Stimulated activated CD4-positive, alpha-beta T cell treated with anti-CD3 and anti-CD28 coated beads, Interleukin-2, amount 100 ng/mL, for 48 hours (primary cell): ENCODE data around the gene SIK3.

Source experiments
- DNase-seq, 2 donors: peaks; one replicate each; pipeline ENCODE4 v3.0.0-alpha.2; 2020

SIK3 gene

DNA sequence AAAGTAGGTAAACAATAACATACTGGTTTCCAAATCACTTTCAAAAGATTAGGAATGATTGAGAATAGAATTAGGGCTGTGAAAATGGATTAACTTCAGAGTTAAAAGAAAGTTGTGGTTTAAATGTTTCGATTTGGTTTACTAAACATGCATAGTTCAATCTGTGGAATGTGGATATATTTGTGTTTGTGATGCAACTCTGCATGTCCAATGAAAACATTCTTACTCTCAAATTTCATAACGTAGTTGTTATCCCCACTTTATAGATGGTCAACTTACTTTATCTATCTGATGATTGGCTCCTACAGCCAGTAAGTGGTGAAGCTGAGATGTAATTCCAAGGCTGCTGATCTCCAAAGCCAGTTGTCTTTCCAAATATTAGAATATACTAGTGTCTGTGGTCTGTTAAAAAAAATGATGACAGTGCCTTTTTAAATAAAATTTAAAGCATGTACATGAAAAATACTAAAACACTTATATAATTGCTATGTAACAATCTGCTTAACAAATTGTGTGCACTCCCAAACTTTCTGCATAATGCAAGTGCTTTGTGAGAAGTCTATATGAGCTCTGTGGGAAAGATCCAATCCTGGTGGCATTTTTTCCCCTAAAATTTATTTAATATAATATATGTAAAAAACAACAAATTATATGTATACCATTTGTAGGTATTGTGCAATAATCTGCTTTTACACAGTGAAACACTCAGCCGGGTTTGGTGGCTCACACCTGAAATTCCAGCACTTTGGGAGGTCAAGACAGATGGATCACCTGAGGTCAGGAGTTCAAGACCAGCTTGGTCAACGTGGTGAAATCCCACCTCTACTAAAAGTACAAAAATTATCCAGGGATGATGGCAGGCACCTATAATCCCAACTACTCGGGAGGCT, 9.7 kb upstream of the SIK3 start:
- DNase-seq: no peak

DNA sequence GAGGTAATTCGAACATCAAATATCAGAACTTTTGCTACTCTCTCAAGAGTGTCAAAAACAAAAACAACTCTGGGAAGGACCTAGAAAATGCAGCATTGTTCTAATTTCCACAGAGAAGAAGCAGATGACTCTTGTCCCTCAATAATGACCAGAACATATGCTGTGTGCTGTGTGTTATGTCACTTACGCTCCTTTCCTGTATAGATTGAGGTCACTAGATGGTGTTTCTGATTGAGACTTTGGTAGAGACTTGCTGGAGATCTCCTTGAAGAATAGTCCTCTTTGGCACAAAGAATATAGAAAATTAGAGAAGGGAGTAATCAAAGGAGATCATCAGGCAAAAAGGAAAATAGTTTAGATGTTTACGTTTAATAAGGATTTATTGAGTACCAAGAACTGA, 2.3 kb upstream of the SIK3 start:
- DNase-seq: no peak

DNA sequence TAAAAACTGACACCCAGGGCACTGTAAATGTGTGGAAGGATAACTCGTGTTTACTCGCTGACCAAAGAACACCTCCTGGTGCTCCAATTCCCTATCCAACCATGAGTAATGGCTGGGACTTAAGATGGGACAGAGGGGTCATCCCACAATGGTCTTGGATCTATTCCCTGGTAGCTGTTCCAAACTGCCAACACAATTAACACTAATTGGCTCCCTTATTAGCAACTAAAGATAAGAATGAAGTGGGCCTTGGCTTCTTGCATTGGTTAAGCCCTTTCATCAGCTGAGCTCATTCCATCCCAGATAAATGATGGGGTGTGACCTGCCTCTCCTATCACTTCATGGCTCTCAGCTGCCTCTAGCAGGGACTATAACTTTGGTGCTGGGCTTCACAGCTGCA, 1.5 kb upstream of the SIK3 start:
- DNase-seq: no peak

DNA sequence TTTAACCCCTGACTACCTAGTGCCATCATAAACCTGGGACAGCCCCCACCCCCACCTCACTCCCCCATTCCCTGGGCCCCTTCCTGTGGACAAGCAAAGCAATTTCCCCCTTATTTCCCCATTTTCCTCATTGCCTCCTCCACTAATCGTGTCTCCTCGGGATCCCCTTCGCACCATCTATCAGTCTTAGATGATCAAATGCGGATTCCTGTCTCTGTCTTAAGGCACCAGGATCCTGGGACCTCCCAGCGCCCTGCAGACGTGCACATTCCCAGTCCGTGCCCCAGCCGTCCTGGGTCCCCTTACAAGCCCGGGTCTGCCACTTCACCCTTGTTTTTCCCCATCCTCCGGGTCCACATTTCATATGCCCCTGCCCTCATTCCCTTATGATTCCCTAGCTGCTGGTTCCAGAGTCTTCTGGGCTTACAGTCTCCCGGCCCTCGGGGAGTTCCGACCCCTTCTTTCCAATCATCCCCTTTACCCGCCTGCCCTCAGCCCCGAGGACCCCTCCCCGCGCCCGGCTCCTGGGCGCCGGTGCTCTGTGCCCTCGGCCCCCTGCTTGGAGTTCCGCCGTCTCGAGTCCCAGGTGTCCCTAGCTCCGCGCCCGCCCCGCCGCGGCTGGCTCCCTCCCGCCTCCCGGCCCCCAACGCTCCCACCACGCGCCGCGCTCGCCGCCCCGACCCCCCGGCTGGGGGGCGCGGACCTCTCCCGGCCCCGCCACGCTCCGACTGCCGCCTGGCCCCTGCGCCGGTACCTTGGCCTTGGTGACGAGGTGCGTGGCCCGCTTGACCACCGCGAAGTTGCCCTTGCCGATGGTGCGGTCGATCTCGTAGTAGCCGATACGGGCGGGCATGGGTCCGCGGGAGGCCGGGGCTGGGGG, 599 bp downstream of the SIK3 start:
- DNase-seq: peak in 1 of 2 donors; percentile 17

DNA sequence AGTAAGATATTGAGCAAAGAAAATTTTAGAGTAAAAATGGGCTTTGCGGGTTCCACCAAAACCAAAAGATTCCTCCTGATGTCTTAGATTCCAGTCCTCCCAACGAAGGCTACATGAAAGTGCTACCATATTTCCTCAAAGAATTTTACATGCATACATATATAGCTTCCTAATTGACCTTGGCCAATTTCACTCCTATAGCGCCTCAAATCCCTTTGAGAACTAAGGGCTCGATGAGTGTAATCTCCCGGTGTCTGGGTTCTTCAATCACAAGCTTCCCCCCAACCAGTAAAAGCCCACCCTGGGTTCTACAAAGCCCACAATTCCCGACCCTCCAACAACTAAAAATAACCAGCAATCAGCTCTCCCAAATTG, 1.2 kb downstream of the SIK3 start:
- DNase-seq: no peak

DNA sequence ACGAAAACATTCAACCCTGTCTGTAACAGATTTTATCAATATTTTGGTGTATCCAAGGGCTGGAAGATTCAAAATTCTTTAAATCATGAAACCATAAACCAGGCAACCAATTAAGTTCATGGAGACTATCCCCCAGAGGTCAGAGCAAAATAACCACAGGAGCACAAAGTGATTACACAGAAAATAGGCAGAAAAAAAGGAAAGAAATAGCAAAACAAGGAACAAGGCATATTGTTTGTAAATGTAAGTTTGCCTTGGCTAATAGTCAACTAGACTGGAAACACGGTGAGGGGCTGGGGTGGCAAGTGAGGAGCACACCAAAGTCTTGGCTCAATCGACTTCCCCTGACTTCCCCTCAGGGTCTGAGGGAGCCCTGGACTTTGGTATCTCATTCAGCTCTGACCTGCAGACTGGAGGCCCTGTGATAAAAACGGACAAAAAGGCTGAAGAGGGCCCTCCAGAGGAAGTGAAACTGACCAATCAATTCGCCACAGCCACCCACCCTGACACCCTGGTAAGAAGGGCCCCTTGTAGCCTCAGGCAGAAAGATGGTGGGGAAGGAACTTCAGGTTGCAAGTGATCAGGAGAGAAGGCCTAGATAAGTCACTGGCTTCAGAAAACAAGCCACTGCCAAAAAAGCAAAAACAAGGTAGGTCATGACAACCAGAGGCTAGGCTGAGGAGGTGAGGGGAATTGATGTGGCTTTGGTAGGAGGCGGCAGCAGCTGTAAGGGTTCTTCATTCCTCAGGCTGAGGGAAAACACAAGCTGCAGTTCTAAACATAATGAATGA, 1.8 kb downstream of the SIK3 start:
- DNase-seq: no peak

DNA sequence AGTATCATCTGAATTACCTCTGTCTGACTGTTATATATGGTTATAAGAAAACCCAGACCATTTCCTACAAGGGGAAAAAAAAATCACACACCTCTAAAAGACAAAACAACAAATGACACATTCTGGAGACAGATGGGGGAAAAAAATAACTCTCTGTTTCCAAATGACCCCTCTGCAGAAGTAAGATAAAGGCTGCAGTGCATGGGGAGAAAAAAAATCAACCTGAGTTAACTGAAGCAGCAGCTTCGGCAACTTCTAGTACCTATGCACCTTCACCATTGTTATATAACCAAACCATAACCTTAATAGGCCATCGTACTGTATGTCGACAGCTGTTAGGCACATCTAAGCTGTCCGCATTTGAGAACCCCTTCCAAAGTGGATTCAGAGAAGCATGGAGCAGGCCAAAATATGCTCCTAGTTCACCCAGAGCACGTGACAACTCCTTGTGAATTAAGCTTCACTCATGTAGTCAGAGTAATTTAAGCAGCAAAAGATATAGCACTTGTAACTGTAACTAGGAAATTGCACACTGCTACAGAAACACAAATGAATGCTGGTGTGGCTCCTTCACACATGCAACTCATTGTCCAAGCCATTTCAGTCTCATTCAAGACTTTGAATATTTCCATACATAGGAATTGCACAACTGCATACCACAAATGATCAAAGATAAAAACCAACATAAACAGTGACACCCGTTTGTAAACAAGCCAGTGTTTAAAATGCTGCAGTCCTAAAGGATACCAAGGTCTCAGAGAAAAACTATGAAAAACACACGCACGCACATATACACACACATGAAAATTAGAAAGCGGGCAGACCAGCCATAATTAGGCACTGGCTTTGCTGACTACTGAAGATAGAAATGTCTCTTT, 2.7 kb downstream of the SIK3 start:
- DNase-seq: no peak

DNA sequence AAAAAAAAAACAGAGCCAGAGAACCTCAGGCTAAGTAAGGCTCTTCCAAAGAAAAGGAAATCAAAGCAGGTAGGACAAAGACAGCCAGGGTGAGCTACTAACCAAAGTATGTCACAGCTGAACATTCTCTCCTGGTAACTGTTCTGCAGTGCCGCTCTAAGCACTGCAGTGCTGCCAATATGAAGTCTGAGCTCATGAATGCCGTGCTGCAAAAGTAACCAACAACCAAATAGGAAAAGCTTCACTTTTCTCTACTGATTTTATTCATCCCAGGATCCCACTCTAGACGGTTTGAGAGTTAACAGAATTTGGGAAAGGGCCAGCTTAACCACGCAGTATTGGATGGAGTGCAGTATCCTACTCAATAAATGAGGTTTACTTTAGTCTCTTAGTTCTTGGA, 3.5 kb downstream of the SIK3 start:
- DNase-seq: no peak

DNA sequence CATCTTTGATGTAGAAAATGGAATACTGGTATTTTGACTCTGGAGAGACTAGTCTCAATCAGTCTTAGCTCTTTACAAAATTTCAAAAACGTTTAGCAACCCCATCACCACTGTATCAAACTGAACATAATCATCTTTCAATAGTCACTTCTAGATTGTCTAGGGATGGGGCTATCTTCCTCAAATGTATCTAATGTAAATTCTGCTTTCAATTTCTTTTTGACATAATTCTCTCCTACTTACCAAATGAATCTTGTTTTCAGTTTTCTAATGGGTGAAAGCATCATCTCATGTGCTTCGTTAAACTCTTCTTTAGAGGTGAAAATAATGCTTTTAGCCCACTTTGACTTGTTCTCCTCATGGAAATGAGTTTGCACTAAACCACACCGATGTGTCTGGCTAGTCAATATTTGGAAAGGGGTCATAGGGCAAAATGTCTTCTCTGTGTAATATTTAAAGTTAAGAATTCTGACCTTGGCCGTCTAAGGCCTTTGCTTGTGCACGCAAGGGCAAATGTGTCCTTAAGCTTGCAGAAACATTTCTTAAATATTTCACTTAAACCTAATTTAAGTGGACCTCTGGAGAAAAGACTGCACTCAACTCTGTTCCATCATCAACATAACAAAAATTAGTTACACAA, 5.2 kb downstream of the SIK3 start:
- DNase-seq: no peak

DNA sequence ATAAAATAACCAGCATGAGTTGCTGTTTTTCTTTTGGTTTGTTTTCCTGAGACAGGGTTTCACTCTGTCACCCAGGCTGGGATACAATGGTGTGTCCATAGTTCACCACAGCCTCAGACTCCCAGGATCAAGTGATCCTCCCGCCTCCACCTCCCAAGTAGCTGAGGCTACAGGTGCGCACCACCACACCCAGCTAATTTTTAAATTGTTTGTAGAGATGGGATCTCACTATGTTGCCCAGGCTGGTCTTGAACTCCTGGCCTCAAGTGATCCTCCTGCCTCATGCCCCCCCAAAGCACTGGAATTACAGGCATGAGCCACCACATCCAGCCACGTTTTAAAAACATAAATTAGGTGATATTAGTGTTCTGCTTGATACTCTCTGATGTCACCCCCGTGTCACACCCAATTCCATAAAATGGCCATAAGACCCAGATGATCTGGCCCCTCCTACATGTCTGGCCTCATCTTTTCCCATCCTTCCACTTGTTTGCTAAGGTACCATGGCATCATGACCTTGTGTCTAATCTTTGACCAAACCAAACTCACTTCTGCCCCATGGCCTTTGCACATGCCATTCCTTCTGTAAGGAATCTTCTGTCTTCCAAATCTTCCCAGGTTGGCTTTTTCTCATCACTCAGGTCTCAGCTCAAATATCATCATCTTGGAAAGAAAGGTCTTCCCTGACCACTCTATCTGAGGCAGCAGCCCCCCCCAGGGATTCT, 6.3 kb downstream of the SIK3 start:
- no peak for DNase-seq

DNA sequence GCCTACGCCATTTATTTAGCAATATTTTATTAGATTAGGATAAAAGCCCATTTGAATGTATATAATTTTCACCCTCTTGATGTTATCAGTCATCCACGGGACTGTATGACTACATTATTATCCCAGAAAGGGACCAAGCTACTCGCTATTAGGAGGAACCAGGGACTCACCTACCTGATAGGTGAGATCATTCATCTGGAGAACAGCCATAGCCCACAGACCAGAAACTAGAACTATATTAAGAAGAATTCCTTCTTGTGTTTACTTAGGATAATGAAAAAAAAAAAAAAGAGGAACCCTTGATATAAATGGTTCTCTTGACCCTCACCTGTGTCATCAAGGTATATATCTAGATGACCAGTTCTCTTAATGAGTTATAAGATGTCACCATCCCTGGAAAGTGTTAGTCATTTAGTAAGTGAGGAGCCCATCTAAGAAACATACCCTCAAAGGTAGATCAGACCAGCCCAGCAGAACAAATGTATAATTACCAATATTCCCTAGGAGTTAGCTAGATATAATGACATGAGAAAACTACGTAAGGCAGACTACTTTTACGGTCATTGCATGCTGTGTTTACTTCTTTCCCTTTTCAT, 8.0 kb downstream of the SIK3 start:
- DNase-seq: no peak

DNA sequence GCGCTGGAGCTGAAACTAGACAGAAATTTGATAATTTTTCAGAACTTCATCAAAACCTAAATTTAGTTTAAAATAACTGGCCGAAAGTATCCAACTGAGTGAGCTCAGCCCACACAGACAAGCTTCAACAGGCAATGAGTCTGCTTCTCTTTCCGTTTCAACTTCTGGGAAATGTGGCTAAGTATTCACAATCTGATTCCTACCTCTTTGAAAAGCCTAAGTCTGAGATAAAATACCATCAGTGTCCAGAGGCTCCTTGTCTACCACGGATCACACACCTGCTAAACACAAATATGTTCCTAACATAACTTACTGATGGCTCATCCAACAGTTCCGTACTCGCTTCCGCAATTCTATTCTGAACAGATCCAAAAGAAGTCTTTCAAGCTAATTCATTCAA, 8.5 kb downstream of the SIK3 start:
- DNase-seq: no peak

DNA sequence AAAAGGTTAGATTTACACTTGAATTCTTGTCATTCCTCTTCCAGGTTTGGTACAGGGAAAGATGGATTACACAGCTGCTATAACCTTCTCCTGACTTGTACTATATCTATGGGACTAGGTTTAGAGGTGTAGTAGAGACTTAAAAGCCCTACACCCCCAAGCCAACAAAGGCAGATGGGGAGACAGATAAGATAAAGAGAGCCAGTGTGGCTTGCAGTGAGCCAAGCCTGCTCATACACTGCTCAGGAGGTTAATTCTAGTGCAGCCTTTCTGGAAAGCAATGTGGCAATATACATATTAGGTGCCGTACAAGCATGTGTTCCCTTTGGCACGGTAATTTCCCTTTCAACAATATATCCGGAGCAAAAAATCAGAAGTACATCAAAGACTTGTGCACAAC, 10.8 kb downstream of the SIK3 start:
- no peak for DNase-seq

DNA sequence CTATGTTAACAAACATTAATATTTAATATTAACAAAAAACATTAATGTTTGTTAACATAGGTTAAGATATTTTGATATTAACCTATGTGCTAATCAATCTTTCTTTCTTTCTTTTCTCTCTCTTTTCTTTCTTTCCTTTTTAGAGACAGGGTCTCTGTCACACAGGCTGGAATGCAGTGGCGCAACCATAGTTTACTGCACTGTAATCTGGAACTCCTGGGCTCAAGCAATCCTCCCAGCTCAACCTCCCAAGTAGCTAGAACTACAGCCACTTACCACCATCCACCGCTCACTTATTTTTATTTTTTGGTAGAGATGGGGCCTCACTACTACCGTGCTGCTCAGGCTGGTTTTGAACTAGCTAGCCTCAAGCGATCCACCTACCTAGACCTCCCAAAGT, 13.2 kb downstream of the SIK3 start:
- DNase-seq: no peak

DNA sequence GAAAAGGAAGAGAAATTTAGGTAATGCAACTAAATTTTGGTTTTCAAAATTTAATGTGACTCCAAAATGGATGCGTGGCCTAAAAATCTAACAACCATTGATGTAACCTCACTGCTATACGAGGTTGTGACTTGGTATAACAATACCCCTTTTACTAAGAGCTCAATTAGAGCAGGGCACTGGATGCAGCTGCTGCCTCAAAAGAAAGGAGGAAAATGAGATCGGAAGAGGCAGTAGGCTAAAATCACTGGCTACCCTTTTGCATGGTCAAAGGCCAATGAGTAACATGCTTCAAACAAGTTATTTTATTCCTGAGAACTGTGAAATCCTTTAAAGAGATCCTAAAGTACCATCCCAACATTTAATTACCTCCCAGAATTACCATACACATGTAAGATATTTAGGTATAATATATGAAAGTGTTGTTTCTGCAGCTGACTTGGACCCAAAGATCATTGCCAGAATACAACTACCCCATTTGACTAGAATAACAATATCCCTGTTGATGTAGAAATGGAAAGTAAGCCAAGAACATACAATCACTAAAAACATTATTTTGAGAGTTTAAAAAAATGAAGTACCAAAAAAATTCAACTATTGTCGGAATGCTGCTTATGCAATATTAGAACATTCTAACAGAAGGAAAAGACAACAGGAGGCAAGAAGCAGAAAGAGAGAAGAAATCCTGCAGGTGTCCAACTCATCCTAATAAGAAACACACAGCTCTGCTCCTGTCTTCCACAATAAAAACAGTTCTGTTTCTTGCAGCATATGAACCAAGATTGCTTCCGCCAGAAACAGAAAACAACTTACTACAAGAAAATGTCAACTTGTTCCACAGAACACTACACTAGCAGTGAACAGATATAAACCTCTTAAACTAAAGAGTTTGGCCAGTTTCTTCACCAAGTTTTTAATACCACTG, 15.0 kb downstream of the SIK3 start:
- no peak for DNase-seq

DNA sequence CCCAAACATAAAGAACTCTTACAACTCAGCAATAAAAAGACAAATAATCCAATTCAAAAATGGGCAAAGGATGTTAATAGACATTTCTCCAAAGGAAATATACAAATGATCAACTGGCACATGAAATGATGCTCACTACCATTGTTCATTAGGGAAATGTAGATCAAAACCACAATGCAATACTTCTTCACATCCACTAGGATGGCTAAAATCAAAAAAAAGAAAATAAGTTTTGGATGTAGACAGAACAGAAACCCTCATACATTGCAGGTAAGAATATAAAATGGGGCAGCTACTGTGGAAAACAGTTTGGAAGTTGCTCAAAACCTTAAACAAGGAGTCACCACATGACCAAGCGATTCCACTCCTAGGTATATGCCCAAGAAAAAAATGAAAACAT, 16.3 kb downstream of the SIK3 start:
- no peak for DNase-seq

DNA sequence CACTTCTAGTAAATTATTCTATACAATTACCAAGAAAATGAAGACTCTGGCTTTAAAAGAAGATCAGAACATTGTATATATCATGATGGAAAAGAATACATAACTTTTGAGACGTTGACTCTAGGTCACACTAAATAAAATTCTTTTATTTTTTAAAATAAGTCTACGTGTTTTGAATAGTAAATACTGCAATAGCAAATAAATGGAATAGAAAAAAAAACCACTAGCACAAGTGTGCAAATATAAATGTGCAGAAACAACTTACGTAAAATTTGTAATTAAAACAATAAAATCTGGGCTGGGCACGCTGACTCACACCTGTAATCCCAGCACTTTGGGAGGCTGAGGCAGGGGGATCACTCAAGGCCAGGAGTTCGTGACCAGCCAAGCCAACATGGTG, 17.9 kb downstream of the SIK3 start:
- DNase-seq: no peak

DNA sequence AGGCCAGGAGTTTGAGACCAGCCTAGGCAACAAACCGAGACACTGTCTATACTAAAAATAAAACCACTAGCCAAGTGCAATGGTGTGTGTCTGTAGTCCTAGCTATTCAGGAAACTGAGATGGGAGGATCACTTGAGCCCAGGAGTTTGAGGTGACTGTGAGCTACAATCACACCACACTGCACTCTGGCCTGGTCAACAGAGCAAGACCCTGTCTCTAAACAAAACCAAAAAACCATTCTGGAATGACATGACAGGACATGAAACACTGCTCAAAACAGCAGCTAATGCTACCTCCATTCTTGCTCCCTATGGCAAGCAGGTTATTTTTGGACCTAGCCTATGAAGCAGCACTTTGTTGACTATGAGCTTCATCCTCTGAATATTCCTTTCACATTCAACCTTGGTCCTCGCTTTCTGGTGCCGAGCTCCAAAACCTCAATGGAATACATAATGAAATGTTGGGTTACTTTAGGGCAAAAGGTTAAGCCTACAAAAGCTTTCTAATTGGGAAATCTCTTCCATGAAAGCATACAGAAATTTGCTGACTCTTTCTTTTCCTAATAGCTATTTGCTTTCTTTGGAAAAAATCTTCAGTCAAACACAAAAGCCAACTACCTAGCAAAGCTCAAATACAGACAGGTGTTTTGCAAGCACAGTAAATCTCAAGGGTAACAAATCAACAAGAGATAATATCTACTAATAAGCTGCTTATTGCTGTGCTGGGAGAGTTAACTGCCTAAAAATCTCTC, 21.1 kb downstream of the SIK3 start:
- no peak for DNase-seq

DNA sequence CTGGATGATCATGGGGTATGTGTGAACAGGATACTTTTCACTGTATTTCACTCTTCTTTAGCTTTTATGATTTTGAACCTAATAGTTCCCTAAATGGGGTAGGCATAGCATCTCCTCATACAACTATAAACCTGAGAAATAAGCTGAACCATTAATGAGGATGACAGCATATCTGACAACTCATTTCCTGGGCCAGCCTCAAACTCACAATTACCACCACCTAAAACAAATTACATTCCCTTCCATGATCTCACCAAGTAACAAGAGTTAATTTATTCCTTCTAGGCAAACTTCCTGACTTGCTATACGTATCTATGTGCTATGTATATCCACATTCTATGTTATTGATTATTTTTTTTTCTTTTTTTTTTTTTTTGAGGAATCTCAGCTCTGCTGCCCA, 23.0 kb downstream of the SIK3 start:
- no peak for DNase-seq
